GM12878 (cell line): ENCODE measurements around the gene FAM131B. TPM values are rescaled to one million over a fixed set of nuclear protein-coding genes. Genes with fewer than 3 reads are reported as not detected.

Experiments
- CBFB ChIP-seq: IDR thresholded peaks from 2 replicates; pipeline ENCODE4 v1.6.1; 2016; ENCODE audit warnings: antibody characterized with exemption, low read depth
- EP300 ChIP-seq, 2 experiments: fragments of 150-350 bp in 1 of 2; IDR thresholded peaks; 2 replicates each; pipeline ENCODE4 v1.6.1; 2011 to 2012; ENCODE audit warnings: low read depth in 2 of 2, low read length in 2 of 2, borderline replicate concordance in 1 of 2, improper control_type of control experiment in 1 of 2, inconsistent platforms in 1 of 2; ENCODE audit not compliant: control insufficient read depth in 1 of 2
- FOS ChIP-seq: IDR thresholded peaks from 3 replicates; pipeline ENCODE4 v1.6.1; 2011; ENCODE audit warnings: borderline replicate concordance; ENCODE audit not compliant: insufficient read length; ENCODE audit errors: extremely low read depth
- KAT2A ChIP-seq: conservative IDR thresholded peaks from 2 replicates; pipeline ENCODE4 v1.6.1; 2011; ENCODE audit warnings: low read depth, low read length; ENCODE audit not compliant: control insufficient read depth
- NFYB ChIP-seq: IDR thresholded peaks from 2 replicates; pipeline ENCODE4 v1.6.1; 2011; ENCODE audit warnings: low read depth, mild to moderate bottlenecking, low read length, improper control_type of control experiment, moderate library complexity; ENCODE audit not compliant: insufficient read depth
- NR2C2 ChIP-seq: IDR thresholded peaks from 2 replicates; pipeline ENCODE4 v1.6.1; 2011; ENCODE audit warnings: borderline replicate concordance, low read depth; ENCODE audit not compliant: control insufficient read depth, insufficient read length
- POLR2AphosphoS2 ChIP-seq: IDR thresholded peaks from 2 replicates; pipeline ENCODE4 v1.6.1; 2011; ENCODE audit warnings: low read depth, mild to moderate bottlenecking, low read length, improper control_type of control experiment, moderate library complexity
- RUNX3 ChIP-seq: IDR thresholded peaks from 2 replicates; pipeline ENCODE4 v1.6.1; 2012; ENCODE audit warnings: low read length, inconsistent platforms
- SP1 ChIP-seq: IDR thresholded peaks from one replicate; pipeline ENCODE4 v1.6.1; 2011; ENCODE audit warnings: low read depth, low read length
- SRF ChIP-seq, 2 experiments: IDR thresholded peaks; 2 replicates each; pipeline ENCODE4 v1.6.1; 2011; ENCODE audit warnings: low read depth in 2 of 2, low read length in 2 of 2, mild to moderate bottlenecking in 1 of 2, moderate library complexity in 1 of 2
- polyA plus RNA-seq, 11 experiments: library from polyadenylated mRNA; depleted of rRNA in 4 of 11; unstranded in 6 of 11; stranded (reverse) in 5 of 11; fragments of >200 nt; fragmentation: Nextera tagmentation in 4 of 11; fragmentation: Illumina TruSeq in 1 of 11; extraction: Ambion mirVana in 4 of 11; extraction: Trizol in 1 of 11; gene quantifications; 1 replicate in 1 of 11; 2 replicates in 10 of 11; pipeline versions ENCODE4 v1.2.1 to v1.2.3, GENCODE V29; 2011 to 2016; ENCODE audit warnings: inconsistent platforms in 2 of 11, missing spikeins in 2 of 11, low read depth in 1 of 11
- total RNA-seq, 4 experiments: library from RNA; depleted of rRNA in 3 of 4; stranded (reverse); fragments of >200 nt in 3 of 4; fragmentation: Illumina TruSeq in 1 of 4; extraction: Trizol in 1 of 4; gene quantifications; 2 replicates each; pipeline versions ENCODE4 v1.2.1 to v1.2.3, GENCODE V29; 2013 to 2021
- TF ChIP-seq, protein P1 (sequence below): IDR thresholded peaks from 2 replicates; pipeline ENCODE4 v1.6.1; 2012; ENCODE audit warnings: mild to moderate bottlenecking, low read depth, low read length
- TF ChIP-seq, protein P2 (sequence below): fragments of 450-650 bp; IDR thresholded peaks from 2 replicates; pipeline ENCODE4 v1.6.1; 2014; ENCODE audit warnings: mild to moderate bottlenecking
- TF ChIP-seq, protein P3 (sequence below): fragments of 450-650 bp; IDR thresholded peaks from 2 replicates; pipeline ENCODE4 v1.6.1; 2017; ENCODE audit warnings: borderline replicate concordance

Gene FAM131B
- total and polyA plus RNA-seq, 10 of the 15 experiments (the other 5 are each of a cell fraction or from before 2014, with no cell fraction given) = 0.03 to 0.05 TPM; not detected in 8

DNA sequence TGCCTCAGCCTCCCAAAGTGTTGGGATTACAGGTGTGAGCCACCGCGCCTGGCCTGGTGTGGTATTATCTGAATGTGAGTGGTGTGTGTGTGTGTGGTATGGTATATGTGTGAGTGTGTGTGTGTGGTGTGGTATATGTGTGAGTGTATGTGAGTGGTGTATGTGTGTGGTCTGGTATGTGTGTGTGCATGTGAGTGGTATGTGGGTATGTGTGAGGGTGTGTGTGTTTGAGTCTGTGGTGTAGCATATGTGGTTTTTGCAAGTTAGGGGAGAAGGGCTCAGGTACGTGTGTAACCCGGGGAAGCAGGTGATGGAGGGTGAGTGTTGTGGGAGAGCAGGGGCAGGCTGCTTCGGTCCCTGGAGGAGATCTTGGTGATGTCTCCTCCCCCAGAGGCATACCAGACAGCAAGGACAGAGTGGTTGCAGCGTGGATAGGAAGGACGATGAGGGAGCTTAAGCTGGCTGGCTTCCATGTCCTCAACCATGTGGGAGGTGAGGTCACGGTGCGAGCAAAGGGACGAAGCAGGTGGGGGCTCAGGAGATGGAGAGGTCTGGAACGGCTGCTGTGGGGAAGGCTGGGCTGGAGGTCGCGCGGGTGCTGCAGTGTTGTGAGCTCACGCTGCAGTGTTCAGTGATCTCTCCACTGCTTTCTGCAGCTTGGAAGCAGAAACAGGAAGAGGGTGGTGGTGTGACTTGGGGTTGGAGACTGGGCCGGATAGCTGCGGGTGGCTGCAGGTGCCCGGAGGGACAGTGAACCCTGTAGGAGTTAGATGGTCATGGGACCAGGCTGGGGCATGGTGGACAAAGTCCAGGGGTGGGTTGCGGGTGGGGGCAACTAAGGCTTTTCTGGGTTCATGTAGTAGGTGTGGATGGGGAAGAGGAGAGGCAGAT lies 23.6 kb upstream of the FAM131B start (continued):
- TF ChIP-seq, protein P1, sequence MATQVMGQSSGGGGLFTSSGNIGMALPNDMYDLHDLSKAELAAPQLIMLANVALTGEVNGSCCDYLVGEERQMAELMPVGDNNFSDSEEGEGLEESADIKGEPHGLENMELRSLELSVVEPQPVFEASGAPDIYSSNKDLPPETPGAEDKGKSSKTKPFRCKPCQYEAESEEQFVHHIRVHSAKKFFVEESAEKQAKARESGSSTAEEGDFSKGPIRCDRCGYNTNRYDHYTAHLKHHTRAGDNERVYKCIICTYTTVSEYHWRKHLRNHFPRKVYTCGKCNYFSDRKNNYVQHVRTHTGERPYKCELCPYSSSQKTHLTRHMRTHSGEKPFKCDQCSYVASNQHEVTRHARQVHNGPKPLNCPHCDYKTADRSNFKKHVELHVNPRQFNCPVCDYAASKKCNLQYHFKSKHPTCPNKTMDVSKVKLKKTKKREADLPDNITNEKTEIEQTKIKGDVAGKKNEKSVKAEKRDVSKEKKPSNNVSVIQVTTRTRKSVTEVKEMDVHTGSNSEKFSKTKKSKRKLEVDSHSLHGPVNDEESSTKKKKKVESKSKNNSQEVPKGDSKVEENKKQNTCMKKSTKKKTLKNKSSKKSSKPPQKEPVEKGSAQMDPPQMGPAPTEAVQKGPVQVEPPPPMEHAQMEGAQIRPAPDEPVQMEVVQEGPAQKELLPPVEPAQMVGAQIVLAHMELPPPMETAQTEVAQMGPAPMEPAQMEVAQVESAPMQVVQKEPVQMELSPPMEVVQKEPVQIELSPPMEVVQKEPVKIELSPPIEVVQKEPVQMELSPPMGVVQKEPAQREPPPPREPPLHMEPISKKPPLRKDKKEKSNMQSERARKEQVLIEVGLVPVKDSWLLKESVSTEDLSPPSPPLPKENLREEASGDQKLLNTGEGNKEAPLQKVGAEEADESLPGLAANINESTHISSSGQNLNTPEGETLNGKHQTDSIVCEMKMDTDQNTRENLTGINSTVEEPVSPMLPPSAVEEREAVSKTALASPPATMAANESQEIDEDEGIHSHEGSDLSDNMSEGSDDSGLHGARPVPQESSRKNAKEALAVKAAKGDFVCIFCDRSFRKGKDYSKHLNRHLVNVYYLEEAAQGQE = no peak
- TF ChIP-seq NR2C2 (no peak), NFYB (no peak), FOS (no peak), SRF (IDR thresholded peaks at IDR 0.05; ENCODE audit: low read depth in 2 of 2, low read length in 2 of 2) (no peak), POLR2AphosphoS2 (no peak), SP1 (no peak), EP300 (IDR thresholded peaks at IDR 0.05; ENCODE audit: borderline replicate concordance in 1 of 2, control insufficient read depth in 1 of 2, low read depth in 2 of 2, low read length in 2 of 2) (no peak), RUNX3 (peak; percentile 47), KAT2A (no peak), CBFB (no peak)
- TF ChIP-seq, protein P2, sequence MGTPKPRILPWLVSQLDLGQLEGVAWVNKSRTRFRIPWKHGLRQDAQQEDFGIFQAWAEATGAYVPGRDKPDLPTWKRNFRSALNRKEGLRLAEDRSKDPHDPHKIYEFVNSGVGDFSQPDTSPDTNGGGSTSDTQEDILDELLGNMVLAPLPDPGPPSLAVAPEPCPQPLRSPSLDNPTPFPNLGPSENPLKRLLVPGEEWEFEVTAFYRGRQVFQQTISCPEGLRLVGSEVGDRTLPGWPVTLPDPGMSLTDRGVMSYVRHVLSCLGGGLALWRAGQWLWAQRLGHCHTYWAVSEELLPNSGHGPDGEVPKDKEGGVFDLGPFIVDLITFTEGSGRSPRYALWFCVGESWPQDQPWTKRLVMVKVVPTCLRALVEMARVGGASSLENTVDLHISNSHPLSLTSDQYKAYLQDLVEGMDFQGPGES = no peak
- TF ChIP-seq, protein P3, sequence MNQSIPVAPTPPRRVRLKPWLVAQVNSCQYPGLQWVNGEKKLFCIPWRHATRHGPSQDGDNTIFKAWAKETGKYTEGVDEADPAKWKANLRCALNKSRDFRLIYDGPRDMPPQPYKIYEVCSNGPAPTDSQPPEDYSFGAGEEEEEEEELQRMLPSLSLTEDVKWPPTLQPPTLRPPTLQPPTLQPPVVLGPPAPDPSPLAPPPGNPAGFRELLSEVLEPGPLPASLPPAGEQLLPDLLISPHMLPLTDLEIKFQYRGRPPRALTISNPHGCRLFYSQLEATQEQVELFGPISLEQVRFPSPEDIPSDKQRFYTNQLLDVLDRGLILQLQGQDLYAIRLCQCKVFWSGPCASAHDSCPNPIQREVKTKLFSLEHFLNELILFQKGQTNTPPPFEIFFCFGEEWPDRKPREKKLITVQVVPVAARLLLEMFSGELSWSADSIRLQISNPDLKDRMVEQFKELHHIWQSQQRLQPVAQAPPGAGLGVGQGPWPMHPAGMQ = no peak
